Ascending aorta (tissue), 2 donors: Measurements from ENCODE around the gene TRAPPC2. TPM values are rescaled to one million over a fixed set of nuclear protein-coding genes. Genes with fewer than 3 reads are reported as not detected.
A peak's percentile ranks its signal among the peaks of the same experiment; 100 is the strongest.

Experiments
- DNase-seq, 2 donors: peaks; one replicate each; pipeline ENCODE4 v3.0.0-alpha.2; 2019; ENCODE audit warnings: low spot score in 2 of 2
- H3K27ac ChIP-seq, 2 donors: fragments of 200-600 bp; sonication (generic); one replicate each; pipeline ENCODE4 v1.5.1; 2016 to 2017; ENCODE audit warnings: mild to moderate bottlenecking in 1 of 2
- H3K27me3 ChIP-seq: fragments of 200-600 bp; sonication (generic); one replicate; pipeline ENCODE4 v1.5.1; 2017
- H3K36me3 ChIP-seq, 2 donors: fragments of 200-600 bp; sonication (generic); one replicate each; pipeline ENCODE4 v1.5.1; 2016
- H3K4me1 ChIP-seq, 2 donors: fragments of 200-600 bp; sonication (generic); one replicate each; pipeline ENCODE4 v1.5.1; 2016 to 2017; ENCODE audit warnings: mild to moderate bottlenecking in 1 of 2
- H3K4me3 ChIP-seq, 2 donors: fragments of 200-600 bp; sonication (generic); one replicate each; pipeline ENCODE4 v1.5.1; 2016 to 2017; ENCODE audit warnings: mild to moderate bottlenecking in 1 of 2
- H3K9me3 ChIP-seq, 2 donors: fragments of 200-600 bp; sonication (generic); one replicate each; pipeline ENCODE4 v1.5.1; 2016
- intact Hi-C: fragments of 100-400 bp; cut with DNase I; formaldehyde crosslinking; loops from one replicate; pipeline ENCODE4 v1.15.1; 2023
- total RNA-seq: library from RNA; depleted of rRNA; stranded (reverse); fragments of >200 nt; gene quantifications from one replicate; pipeline ENCODE4 v1.1.0, GENCODE V29; 2016
- TF ChIP-seq, protein P1 (sequence below), 3 experiments: fragments of 200-600 bp in 2 of 3; fragments of 450-650 bp in 1 of 3; sonication (generic) in 2 of 3; IDR thresholded peaks; one replicate each; pipeline ENCODE4 v1.5.1; 2016 to 2019; ENCODE audit warnings: antibody characterized with exemption in 3 of 3, mild to moderate bottlenecking in 1 of 3, moderate library complexity in 1 of 3

Gene TRAPPC2
- total RNA-seq, 1 donor from 2014 or later: 8.0 TPM

DNA sequence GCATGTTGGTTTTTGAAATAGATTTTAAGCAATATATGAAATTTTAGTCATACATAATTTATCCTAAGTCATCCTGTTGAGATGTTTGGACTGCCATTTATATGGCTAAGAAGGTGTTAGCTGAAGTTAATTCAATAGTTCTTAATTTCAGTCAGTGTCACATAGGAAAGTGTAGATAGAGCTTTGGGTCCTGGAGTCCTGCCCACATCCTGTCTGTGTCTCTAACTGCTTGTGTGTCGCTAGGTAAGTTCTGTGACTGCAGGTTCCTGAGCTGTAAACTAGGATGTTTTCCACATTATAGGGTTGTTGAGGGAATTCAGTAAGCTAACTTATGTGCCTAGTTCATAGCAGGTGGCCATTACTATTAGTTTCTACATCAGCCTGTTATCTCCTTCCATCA lies 20.8 kb upstream of the TRAPPC2 start:
- no peaks in the 10 kb centered on the region for H3K27me3 ChIP-seq
- intact Hi-C loops: no loop called here
- TF ChIP-seq, protein P1, sequence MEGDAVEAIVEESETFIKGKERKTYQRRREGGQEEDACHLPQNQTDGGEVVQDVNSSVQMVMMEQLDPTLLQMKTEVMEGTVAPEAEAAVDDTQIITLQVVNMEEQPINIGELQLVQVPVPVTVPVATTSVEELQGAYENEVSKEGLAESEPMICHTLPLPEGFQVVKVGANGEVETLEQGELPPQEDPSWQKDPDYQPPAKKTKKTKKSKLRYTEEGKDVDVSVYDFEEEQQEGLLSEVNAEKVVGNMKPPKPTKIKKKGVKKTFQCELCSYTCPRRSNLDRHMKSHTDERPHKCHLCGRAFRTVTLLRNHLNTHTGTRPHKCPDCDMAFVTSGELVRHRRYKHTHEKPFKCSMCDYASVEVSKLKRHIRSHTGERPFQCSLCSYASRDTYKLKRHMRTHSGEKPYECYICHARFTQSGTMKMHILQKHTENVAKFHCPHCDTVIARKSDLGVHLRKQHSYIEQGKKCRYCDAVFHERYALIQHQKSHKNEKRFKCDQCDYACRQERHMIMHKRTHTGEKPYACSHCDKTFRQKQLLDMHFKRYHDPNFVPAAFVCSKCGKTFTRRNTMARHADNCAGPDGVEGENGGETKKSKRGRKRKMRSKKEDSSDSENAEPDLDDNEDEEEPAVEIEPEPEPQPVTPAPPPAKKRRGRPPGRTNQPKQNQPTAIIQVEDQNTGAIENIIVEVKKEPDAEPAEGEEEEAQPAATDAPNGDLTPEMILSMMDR (IDR thresholded peaks at IDR 0.05): no peak
- peaks cover 31 to 76% of the 10 kb centered on the region in 2 donors for H3K36me3 ChIP-seq
- H3K9me3 ChIP-seq: no peaks in the 10 kb centered on the region
- no peaks in the 10 kb centered on the region for H3K4me1 ChIP-seq
- no peak for DNase-seq
- H3K27ac ChIP-seq: no peak overlapping the region
- no peak overlapping the region for H3K4me3 ChIP-seq

DNA sequence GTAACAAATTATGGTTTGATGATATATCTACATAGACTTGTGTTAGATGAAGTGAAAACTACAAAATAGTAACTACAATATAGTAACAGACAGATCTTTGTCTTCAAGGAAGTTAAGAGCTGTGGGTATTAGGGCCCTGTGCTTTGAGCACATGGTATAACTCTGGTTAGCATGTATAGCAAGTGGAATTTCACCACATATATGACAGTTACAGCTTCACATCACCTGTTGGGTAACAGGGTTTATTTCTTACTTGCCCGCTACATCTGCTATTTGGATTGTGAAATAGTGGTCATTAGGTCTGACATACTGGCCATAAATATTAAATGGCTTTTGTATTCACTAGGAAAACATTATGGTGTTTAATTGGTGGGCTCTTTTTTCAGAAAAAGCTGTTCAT lies 20.3 kb upstream of the TRAPPC2 start:
- H3K9me3 ChIP-seq: no peaks in the 10 kb centered on the region
- H3K27ac ChIP-seq: no peak overlapping the region
- H3K36me3 ChIP-seq: peaks cover 31 to 72% of the 10 kb centered on the region in 2 donors
- no peak for DNase-seq
- H3K4me3 ChIP-seq: no peak overlapping the region
- no peaks in the 10 kb centered on the region for H3K27me3 ChIP-seq
- TF ChIP-seq, protein P1 (IDR thresholded peaks at IDR 0.05): no peak
- intact Hi-C loops: no loop called here
- no peaks in the 10 kb centered on the region for H3K4me1 ChIP-seq

DNA sequence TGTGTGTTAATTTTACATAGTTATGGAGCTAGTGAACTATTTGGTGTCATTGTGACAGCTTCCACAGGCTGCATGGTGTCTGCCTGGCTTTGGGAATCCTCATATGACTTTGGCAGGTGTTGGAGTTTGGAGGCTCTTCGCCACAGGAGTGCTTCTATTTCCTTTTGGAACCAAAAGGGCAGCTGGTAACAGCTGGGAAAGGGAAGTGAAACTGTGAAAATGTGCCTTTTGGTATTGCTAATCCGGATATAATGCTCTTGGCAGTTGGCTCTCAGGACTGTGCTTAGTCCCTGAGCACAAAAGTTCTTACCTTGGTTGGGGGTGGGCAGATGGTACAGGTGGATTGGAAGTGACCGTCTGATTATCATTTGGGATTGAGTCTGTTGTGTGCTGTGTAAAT lies 18.2 kb upstream of the TRAPPC2 start:
- DNase-seq: no peak
- TF ChIP-seq, protein P1 (IDR thresholded peaks at IDR 0.05): no peak
- Histone ChIP-seq H3K27me3 (no peaks in the 10 kb centered on the region), H3K4me1 (no peaks in the 10 kb centered on the region), H3K4me3 (no peak overlapping the region), H3K27ac (no peak overlapping the region), H3K9me3 (no peaks in the 10 kb centered on the region), H3K36me3 (peaks cover 19 to 51% of the 10 kb centered on the region in 2 donors)
- intact Hi-C loops: no loop called here

DNA sequence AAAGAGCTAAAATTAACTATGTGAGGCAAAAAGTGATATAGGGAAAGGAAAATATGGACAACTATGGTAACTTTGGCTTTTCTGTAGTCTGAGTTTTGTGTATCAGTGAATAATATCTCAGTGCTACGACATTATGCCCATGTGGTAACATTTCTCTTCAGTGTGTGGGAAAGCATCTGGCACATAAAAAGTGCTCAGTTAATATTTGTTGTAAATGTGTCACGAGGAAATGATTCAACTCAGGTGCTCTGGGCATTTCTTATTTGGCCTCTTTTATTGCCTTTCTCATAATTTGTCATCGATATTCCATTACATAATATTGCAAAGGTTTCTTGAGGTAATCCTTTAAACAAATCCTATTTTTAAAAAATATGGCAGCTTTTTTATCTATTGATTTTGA lies 17.7 kb upstream of the TRAPPC2 start:
- TF ChIP-seq, protein P1 (IDR thresholded peaks at IDR 0.05): no peak
- H3K9me3 ChIP-seq: no peaks in the 10 kb centered on the region
- no peaks in the 10 kb centered on the region for H3K27me3 ChIP-seq
- no peaks in the 10 kb centered on the region for H3K4me1 ChIP-seq
- intact Hi-C loops: no loop called here
- H3K36me3 ChIP-seq: peaks cover 18 to 49% of the 10 kb centered on the region in 2 donors
- no peak overlapping the region for H3K4me3 ChIP-seq
- H3K27ac ChIP-seq: no peak overlapping the region
- DNase-seq: no peak

DNA sequence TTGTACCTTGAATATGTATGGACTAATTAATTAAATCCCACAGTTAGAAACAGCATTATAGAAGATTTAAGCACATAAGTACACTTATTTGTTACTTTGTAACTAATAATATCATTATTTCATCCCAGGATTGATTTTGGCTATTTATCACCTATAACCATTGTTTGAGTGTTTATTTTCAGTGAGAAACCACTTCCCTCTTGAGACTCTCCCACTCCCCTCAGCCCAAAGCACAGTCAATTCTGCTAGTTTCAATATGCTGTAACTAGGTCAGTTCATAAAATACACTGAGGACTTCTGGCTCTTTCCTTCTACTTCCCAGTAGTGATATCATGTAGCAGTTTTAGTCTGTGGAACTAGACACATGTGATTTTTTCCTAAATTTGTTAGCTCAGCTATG lies 16.4 kb upstream of the TRAPPC2 start:
- Histone ChIP-seq H3K4me3 (no peak overlapping the region), H3K36me3 (peaks cover 18 to 52% of the 10 kb centered on the region in 2 donors), H3K4me1 (no peaks in the 10 kb centered on the region), H3K27ac (no peak overlapping the region), H3K9me3 (no peaks in the 10 kb centered on the region), H3K27me3 (no peaks in the 10 kb centered on the region)
- TF ChIP-seq, protein P1 (IDR thresholded peaks at IDR 0.05): no peak
- DNase-seq: no peak
- intact Hi-C loops: loop anchor here (2.0 kb wide), 1 partner anchor 280 kb away; no protein-coding TSS in a partner anchor

DNA sequence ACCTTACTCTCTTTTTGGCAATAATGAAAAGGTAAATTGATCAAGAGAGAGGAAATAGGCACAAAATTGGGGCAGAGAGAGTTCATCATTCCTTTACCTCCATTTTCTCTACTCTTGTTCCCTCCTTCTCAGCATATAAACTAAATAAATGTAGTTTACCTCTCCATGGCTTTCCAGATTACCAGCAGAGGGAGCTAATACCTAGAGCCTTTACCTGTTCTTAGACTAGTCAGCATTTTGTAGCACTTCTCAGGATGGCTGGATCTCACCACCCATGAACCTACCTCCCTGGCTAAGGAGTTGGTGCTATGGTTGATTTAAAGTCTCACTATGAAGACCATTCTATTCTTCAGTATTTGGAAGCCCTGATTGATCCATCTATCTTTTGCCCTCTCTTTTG lies 15.8 kb upstream of the TRAPPC2 start:
- Histone ChIP-seq H3K36me3 (peaks cover 20 to 56% of the 10 kb centered on the region in 2 donors), H3K4me1 (no peaks in the 10 kb centered on the region), H3K27me3 (no peaks in the 10 kb centered on the region), H3K9me3 (no peaks in the 10 kb centered on the region), H3K27ac (no peak overlapping the region), H3K4me3 (no peak overlapping the region)
- TF ChIP-seq, protein P1 (IDR thresholded peaks at IDR 0.05): peak; percentile 46 to 60 (median 47)
- intact Hi-C loops: loop anchor here (2.0 kb wide), 1 partner anchor 281 kb away; no protein-coding TSS in a partner anchor
- no peak for DNase-seq
